ENCODE data around the gene FYN.
"Not testable (repeated sequence)": the region's sequence is repeated elsewhere in the genome, so short reads cannot be mapped to it uniquely, and the experiment has no call there.

Gene FYN

GRCh38 chr6:111692327-111693164, 180.7 kb downstream of the FYN start:
- DNase-seq: no peak

DNA sequence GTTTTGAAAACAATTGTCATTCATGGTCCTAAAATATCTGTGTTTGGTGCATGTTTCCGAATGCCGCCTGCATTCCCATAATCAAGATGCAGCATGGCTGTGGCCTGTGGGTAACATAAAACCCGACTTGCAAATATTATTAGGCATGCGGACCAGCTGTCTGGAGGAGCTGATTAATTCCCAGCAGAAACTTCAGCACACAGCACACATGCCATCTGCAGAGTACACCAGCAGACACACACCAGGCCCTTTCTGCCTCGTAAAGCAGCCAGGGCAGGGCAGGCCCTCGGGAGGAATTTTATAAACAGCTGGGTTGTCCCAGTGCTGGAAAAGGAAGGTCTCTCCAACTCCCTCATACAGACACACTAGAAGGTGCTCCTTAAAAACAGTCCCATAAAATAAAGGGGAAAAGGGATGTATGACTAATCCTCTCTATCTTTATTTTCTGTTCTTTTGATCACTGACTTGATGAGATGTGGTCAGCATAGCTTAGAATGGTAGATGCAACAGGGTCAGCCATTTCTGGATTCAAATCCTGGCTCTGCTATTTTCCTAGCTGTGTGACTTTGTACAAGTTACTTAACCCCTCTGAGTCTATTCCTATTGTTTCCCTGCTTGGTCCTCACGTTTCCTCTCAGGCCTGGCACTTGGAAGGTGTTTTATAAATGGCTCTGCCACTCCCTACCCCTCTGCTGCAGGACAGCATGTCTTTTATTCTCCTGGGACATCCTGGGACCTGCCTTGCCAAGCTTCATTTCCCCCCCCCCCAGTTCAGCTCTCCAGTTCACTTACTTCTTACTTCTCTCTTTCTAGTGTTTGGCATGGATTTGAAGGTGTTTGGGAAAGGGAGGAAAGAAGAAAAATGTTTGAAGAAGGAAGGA, 181.7 kb downstream of the FYN start:
- DNase-seq: no peak

- DNase-seq: no peak
These were observed 183.3 kb downstream of the FYN start for GRCh38 chr6:111689946-111690345.

DNA sequence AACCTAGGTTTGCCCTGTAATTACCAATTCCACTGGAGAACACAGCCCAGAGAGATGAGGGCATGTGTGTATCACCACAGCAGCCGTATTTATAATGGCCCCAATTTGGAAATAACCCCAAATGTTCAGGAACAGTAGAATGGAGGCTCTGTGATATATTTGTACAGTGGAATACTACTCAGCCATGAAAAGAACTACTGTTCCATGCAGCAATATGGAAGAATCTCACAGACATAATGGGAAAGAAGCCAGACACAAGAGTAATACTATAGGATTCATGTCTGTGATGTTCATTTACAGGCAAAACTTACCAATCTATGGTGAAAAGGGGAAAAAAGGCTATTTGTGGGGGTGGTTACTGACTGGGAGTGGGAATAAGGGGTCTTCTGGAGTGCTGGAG, 183.8 kb downstream of the FYN start:
- DNase-seq: no peak

DNA sequence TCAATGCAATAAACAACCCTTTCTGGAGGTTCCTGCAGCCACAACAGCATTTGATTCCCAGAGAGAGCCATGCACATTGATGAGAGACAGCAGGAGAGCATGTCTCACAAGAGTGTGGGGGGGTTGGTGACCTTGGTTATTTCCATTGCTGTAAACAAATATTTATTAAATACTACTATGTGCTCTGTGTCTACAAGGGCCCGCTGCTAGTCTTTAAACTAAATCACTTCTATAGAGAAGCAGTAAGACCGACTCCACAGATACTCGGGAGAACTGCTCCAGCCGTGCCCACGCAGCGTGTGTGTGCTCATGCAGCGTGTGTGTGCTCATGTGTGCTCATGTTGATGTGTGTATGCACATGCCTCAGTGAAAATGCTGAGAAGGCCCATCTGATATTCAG, 184.9 kb downstream of the FYN start:
- DNase-seq: no peak

DNA sequence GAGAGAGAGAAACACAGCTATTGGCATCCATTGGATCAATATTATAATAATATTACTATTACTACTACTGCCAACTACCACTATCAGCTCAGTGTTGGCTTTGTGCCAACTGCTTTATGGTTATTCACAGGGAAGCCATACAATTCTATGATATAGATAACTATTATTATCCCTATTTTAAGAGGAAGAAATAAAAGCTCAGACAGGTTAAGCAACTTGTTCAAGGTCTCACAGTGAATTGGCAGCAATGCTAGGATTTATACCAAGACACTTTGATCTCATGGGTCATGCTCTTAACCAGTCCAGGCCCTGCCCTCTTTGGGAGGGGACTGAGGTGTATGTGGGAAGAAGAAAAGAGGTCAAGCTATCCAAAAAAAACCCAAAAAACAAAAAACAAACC, 185.6 kb downstream of the FYN start:
- DNase-seq: no peak

DNA sequence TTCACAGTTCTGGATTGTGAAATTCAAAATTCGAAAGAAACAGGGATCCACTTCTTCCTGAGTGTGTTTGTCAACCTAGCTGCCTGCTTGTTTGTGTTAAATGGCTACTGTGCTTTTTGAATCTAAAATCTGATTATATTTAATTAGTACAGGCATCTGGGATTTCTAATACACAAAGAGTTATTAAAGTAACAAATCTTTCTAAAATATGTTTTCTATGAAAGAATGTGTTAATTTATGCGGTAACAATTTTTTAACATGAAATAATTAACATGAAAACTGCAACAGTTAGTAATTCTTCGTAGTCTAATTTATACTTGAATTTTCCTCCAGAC, 186.4 kb downstream of the FYN start:
- DNase-seq: no peak

GRCh38 chr6:111686249-111686931, 186.9 kb downstream of the FYN start:
- DNase-seq: no peak

DNA sequence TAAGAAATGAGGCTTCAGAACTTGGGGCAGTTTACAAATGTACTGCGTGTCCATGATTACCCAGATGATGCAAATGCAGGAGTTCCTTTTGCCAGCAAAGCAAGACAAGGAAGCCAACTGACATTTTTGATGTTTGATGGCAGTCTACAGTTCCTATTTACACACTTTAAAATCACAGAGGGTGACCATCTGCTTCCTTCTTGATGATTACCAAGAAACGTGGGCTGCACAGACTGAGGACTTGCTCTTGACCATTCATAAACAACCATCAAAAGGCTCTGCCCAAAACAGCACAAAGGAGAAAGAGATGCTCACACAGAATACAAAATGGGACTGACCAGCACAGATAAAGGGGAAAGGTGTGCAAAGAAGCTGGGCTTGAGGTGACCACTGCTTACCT, 187.7 kb downstream of the FYN start:
- DNase-seq: no peak

- no peak for DNase-seq
These were observed 188.2 kb downstream of the FYN start for GRCh38 chr6:111685058-111685457.

DNA sequence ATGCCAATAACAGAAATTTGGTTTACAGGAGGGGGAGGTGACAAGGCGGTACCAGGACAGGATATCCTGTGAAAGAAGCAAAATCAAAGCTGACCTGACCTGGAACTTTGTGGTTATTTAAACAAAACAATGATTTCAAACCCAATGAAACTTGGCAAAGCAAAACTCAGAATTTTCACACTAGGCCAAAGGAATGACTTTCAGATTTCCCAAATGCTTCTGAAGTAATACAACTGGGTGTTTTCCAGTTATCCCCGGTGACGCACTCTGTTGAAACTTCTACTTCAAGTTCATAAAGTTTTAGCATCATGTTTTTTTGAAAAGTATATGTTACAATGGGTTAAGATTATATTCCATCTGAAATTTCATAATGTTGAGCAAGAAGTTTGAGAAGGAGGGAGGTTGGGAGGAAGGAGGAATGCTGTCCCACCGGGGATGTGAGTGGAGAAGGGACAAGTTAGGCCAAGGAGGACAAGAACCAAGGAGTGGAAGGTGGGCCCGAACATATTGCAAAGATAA, 189.4 kb downstream of the FYN start:
- DNase-seq: no peak

GRCh38 chr6:111683157-111683556, 190.1 kb downstream of the FYN start:
- no peak for DNase-seq

DNA sequence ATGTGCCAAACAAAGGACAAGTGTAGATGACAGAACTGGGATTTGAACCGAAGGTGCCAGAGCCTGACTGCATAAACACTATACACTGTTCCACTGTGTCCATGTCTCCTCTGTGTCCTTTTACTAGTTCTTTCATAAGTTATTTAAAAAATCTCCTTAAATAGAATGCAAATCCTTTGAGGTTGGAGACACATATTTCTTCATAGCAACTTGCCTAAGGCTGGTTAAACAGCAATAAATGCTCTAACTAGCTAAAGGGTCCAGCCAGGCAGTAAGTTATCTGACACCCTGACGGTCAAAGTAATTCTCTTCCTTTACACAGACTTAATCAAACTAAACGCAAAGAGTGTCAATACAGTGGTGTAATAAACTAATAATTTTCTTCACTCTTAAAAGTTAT, 191.4 kb downstream of the FYN start:
- DNase-seq: no peak

DNA sequence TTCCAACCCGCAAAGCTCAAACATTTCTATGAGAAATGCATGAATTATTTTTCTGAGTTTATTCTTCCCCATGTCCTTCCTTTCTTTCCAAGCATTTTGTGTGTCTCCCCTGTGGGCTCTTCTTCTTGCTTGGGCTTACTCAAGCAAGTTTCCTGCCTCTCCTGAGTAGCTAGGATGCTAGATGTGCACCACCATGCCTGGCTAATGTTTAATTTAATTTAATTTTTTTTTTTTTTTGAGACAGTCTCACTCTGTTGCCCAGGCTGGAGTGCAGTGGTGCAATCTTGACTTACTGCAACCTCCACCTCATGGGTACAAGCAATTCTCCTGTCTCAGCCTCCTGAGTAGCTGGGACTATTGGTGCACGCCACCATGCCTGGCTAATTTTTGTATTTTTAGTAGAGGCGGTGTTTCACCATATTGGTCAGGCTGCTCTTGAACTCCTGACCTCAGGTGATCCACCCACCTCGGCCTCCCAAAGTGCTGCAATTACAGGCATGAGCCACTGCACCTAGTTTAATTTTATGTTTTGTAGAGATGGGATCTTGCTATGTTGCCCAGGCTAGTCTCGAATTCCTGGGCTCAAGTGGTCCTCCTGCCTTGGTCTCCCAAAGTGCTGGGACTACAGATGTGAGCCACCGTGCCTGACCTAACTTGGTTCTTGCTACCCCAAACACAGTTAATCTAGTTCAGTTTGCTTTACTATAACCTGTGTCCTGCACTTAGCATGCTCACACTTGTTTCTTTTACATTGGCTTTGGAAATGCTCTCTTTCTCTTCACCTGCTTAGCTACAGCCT, 192.2 kb downstream of the FYN start:
- DNase-seq: not testable (repeated sequence)

GRCh38 chr6:111680015-111680712, 193.1 kb downstream of the FYN start:
- no peak for DNase-seq

DNA sequence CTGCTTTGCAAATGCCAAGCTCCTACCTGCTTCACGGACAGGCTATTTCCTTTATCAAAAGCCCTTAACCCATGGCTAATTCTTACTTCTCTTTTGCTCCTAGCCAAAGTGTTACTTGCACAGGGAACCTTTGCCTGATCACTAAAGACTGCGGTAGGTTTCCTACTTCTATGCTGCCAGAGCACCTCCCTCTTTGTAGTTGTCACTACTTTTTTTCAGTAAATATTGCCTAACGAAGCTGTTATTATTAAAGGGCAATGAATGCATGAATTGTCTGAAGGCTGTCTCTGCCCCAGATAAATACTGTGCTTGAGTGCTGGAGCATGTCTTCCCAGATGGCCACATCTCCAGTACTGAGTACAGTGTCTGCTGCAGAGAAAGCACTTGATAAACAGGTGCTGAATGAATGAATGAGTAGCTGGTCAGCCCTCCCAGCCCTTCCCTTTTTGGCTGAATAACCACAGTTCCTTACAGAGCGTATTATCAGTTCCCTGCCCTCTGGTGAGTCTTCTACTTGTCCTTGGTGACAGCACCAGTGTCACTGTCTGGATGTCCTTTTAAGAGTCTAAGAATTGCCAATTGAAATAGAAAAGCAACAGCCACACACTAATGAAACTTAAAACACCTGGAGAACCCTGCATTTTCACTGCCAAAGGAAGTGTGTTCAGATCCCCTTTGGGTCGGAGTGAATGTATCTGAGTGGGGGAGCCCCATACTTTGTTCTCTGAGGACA, 194.0 kb downstream of the FYN start:
- no peak for DNase-seq

DNA sequence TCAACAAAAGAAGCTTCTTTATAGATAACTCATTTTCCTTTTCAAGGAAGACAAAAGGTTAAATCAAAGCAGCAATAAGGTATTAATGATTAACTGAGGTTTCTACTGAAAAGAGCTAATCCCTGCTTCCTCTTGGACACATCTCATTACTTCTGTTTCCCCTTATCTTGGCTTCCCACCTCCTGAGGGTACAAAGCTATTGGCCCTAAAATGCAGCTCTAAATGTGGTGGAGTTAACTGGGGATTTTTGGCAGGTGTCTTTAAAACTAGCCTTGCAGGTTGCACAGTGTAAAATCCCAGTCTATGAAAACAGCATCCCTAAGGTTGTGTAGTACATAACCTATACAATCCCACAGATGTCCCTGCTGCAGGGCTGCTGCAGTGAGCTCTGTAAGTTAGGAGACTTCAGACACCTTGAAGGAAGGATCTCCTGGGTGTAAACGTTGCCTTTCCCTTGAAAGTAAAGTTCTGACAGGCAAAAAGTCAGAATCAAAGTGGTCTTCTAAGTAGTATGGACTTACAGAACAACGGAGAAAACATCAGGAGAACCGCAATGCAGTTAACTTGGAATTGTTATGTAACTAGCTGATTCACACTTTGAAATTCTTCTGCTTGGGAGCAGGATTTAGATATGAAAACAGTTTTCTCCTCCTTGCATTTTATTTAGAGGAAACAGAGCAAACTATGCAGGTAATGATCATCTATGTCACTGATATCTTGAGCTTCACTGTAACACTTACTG, 195.8 kb downstream of the FYN start:
- no peak for DNase-seq

DNA sequence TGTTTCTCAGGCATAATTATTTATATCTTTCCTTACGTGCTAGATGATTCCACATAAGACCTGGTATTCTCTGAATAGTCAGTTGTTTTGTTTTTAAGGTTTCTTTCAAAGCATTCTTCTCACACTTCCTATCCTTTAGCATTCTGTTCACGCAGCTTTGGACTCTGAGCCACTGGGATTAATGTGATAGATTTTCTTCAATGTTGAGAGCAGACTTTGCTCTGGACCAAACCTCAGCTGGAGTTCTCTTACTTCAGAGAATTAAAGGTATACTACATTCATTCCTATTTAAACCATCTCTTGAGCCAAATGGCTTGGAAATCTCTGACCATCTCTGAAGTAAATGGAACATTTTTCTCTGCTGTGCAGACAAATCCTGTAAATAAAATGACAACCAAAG, 196.9 kb downstream of the FYN start:
- no peak for DNase-seq

- no peak for DNase-seq
These were observed 198.4 kb downstream of the FYN start for GRCh38 chr6:111674883-111675282.

DNA sequence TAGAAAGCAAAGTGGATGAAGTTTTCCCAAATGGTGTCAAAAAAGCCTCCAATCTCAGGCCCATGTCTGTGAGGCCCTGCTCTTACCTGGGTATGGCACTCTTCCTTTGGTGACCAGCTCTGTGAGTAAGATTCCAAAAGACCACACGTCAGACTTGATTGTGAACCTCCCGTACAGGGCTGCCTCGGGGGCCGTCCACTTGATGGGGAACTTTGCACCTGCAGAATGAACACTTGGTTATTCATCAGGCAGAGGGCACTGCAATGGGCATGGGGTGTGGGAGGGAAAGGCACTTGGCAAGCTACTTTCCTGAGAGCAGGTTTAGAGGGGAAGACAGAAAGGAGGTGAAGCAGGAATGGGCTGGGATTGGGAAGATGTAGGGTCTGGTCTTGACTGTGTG, 198.8 kb downstream of the FYN start:
- no peak for DNase-seq

DNA sequence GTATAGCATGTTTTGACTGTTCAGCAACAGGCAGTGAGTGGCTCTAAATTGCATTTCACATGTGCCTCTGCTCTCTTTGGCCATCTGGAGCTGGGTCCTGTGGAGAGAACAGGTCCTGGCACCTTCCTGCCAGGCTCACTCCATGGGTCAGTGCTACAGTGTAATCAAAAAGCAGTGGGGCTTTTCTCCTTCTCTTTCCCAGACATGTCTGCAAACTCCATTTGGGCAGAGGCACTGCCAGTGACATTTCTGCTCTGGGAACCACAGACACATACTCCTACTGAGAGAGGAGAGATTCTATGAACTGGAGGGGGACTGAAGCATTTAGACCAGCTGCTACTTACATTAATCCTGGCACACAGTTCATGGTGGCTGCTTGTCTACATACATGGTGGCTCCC, 199.3 kb downstream of the FYN start:
- no peak for DNase-seq
